NCI-H2227 (cell line): ENCODE measurements around the gene C10orf67.
"Not testable (repeated sequence)": the region's sequence is repeated elsewhere in the genome, so short reads cannot be mapped to it uniquely, and the experiment has no call there.

Source experiments
- DNase-seq: peaks from one replicate; lab custom pipeline; 2025; ENCODE audit not compliant: unreplicated experiment; lab: John Stamatoyannopoulos, UW

Gene C10orf67

DNA sequence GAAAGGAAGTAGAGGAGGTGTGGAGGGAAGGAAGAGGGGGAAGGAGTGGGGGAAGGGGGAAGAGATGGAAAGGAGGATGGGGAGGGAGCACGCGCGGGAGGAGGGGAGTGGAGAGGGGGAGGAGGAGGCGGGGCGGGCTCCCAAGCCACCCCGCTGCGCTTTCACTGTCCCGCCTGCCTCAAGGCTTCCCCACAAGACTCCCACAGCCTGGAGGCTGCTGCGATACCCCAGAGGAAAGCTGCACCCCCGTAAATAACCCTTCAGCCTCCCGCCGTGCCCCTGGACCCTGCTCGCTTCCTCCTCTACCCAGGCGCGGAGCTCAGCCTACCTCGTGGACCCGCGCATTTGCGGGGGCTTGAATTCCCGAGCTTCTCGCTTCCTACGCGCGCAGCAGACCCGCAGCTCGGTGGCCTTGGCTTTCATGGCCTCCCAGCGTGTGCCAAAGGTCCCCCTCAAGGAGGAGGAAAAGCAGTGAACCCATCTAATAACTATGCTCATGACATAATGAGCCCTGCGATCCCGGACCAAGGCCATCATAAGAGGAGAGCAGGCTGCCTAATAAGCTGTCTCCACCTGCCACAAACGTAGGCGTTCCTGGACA lies at the start of gene C10orf67:
TSS of gene C10orf67 (minus strand) at position 557 of the 601 bp plus-strand sequence. CDS start at position 534, 23 bp downstream.
- DNase-seq, result peak; percentile 80

DNA sequence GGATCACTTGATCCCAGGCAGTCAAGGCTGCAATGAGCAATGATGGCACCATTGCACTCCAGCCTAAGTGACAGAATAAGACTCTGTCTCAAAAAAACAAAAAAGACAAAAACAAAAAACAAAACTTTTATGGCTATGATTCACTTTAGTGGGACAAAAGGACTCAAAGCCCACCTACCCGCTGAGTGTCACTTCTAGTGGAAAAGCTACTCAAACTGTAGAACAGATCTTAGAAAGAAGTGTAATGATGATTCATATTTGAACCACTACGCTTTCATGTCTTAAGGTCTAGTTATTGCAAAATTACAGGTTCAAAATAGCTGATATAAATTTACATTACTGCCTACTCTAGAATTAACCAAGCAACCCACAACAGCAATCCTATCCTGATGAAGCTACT lies 47.2 kb upstream of the C10orf67 start:
- no peak for DNase-seq

DNA sequence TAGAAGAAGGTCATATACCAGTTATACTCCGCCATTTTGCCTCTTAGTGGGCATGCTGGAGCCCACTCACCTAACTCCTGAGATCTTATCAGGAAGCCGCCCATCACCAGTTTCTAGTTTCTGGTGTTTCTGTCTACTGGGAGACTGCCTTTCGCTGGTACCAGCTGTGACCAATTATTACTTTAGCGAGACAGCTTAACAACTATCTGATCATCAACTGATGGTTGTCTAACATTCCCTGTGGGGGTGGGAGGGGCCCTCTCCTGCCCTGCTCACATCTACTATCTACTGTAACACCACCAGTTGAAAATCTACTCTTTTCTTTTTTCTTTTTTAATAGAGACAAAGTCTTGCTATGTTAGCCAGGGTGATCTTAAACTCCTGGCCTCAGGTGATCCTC lies 46.2 kb upstream of the C10orf67 start:
- DNase-seq, result no peak

DNA sequence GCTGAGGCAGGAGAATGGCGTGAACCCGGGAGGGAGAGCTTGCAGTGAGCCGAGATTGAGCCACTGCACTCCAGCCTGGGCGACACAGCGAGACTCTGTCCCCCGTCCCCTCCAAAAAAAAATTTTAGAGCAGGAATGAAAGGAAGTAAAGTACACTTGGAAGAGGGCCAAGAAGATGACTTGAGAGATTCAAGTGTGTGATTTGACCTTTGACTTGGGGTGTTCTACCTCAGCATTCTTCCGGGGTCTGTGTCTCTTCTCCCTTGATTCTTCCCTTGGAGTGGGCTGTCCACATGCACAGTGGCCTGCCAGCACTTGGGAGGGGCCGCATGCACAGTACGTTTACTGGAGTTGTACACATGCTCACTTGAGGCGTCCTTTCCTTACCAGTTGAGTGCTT lies 45.8 kb upstream of the C10orf67 start:
- not testable (repeated sequence) for DNase-seq

DNA sequence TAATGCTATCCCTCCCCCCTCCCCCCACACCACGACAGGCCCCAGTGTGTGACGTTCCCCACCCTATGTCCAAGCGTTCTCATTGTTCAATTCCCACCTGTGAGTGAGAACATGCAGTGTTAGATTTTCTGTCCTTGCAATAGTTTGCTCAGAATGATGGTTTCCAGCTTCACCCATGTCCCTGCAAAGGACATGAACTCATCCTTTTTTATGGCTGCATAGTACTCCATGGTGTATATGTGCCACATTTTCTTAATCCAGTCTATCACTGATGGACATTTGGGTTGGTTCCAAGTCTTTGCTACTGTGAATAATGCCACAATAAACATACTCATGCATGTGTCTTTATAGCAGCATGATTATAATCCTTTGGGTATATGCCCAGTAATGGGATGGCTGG lies 42.9 kb upstream of the C10orf67 start:
- not testable (repeated sequence) for DNase-seq

DNA sequence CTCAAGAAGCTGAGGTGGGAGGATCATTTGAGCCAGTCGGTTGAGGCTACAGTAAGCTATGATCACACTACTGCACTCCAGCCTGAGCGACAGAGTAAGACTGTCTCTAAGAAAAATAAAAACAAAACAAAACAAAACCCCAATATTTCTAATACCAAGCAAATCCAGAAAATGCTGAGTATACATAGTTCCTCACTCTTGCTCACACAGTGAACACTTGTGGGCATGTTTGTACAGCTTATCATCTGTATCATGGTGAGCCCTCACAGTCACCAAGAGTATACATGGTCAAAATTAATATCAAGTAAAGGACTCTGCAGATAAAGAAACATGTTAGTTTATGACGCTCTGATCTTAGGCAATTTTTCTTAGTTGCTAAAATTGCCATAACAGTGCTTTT lies 41.5 kb upstream of the C10orf67 start:
- no peak for DNase-seq

DNA sequence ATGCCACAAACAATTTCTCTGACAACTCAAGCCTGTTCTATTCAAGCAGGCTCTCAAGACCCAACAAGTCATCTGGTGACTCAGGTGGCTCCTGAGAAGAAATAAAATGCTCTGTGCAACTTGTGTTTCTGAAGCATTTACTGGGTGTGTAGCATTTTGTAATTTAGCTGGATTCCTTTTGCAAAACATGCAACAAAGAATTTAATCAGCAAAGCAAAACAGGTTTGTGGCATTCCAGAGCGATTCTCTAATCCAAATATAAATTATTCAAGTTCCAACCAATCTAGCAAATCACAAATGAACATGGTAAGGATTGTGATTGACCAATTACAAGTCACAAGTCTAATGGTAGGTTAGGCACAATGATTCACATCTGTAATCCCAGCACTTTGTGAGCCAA lies 39.8 kb upstream of the C10orf67 start:
- no peak for DNase-seq

DNA sequence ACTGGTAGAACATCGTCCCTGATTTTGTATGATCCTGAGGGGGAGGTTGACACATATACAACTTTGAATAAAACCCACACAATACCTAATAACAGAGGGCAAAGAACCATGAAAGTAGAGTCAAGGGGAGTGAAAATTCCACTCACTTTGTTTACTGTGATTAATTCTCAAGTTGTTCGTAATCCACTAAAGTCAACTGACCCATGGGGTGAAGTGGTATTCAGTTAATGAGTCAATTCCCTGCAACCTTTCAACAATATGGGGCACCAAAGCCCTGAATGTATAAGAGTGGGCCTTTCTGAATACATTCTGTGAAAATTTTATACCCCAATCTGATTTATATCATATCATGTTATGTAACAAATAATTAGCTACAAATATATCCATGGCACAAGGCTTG lies 39.0 kb upstream of the C10orf67 start:
- DNase-seq, result no peak

DNA sequence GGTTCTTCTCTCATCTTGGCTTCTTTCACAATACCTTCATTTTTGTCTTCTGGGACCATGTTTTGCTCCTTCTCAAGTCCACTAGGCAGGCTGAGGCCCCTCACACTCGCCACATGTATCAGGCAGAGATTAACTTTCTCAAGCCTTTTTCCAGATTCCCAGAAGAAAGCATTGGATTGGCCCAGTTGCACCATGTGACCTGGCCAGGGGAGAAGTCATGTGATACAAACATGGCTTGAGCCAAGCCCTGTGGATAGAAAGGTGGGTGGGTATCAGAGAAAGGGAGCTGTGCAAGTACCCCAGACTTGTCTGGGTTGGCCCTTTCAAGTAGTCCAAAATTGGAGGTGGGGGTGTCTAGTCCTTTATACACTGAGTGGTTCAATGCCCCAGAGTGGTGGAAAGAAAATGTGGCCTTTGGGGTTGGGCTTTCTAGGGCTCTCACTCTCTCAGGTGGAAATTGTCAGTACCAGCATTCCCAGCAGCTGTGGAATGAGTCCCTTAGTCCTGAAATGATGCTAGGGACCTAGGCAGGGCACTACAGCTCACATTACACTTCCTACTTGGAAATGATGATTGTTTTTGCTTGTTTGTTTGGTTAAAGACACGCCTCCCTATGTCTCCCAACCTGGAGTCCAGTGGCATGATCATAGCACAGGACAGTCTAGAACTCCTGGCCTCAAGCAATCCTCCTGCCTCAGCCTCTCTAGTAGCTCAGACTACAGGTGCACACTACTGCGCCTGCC lies 36.9 kb upstream of the C10orf67 start:
- DNase-seq, result no peak

DNA sequence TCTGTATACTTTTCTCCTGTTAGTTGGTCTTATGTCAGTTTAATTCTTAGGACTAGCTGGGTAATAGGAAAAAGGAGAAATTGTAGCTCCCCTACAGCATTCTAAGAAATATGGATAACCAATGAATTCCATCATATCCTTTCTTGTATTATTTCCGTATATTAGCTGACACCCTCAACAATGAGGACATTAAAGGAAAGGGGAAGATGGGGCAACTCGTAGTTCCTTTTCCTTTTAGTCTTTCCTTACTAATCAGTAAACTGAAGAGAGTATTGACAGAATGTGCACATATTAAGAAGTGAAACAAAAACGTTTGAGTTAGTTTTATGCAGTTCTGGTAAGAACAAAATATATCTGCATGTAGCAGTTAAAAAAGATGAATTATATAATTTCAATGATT lies 35.1 kb upstream of the C10orf67 start:
- no peak for DNase-seq

DNA sequence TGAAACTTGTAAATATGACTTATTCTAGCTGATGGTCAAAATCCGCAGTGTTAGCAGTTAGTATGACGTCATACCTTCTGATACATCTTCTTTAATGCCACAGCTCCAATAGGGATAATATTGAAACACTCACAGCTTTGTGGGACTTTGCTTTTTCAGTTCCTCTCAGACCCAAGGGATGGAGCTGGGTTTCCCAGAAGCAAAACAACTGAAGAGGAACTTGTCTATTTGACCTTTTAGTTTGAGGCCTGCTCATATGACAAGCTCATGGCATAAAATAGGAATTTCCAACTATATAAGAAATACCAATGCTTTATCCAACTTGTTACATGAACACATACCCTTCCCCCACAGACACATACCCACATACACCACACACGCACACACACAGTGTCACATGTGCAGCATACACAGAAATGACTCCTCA lies 31.6 kb upstream of the C10orf67 start:
- no peak for DNase-seq

DNA sequence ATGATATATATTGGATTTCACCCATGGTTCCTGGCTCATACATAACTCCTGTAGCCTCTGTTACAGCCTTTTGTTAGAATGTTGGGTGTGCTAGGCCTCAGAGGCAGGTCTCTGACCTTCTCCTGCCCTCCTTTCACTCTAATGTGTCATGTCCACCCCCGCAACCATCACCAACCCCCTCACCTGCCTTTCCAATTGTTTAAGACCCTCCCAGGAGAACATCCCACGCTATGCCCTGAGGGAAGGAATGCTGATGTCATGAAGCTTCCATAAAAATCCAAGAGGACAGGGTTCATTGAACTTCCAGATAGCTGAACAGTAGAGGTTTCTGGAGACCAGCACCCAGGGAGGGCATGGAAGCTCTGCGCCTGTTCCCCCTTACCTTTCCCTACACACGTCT lies 30.8 kb upstream of the C10orf67 start:
- DNase-seq, result no peak

DNA sequence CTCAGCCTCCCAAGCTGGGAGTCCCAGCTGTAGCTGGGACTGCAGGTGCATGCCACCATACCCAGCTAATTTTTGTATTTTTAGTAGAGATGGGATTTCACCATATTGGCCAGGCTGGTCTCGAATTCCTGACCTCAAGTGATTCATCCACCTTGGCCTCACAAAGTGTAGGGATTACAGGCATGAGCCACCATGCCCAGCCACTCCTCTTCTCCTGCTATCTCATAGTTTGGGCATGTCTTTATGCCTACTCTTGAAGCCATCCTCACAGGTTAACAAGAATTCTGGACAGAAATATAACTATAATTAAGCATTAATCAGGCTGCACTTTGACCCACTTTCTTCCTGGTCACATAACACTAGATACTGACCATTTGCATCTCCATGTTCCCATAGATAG lies 28.6 kb upstream of the C10orf67 start:
- no peak for DNase-seq

DNA sequence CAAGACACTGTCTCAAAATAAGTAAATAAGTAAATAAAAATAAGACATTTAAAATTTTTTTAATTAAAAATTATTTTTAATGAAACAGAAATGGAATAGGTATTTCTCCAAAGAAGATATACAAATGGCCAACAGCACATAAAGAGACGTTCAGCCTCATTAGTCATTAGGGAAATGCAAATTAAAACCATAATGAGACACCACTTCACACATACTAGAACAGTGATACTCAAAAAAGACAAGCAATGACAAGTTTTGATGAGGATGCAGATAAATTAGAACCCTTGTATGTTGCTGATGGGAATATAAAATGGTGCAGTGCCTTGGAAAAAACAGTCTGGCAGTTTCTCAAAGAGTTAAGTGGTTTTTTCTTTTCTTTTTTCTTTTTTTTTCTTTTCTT lies 26.5 kb upstream of the C10orf67 start:
- DNase-seq, result no peak

DNA sequence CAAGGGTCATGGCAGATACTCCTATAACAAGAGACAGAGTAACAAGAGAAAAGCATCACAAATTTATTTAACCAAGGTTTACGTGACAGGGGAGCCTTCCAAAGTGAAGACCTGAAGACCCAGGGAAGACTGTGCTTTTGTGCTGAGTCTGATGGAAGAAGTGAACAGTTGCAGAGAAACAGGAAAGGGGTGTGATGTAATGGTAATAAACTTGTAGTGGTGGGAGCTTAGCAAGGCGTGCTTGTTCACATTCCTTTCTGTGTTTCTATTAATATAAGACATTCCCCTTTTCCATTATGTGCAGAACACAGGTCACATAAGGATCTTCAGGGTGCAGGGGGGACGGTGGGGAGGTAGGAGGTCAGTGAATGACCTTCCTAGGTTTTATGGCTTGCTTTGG lies 25.5 kb upstream of the C10orf67 start:
- DNase-seq, result no peak

DNA sequence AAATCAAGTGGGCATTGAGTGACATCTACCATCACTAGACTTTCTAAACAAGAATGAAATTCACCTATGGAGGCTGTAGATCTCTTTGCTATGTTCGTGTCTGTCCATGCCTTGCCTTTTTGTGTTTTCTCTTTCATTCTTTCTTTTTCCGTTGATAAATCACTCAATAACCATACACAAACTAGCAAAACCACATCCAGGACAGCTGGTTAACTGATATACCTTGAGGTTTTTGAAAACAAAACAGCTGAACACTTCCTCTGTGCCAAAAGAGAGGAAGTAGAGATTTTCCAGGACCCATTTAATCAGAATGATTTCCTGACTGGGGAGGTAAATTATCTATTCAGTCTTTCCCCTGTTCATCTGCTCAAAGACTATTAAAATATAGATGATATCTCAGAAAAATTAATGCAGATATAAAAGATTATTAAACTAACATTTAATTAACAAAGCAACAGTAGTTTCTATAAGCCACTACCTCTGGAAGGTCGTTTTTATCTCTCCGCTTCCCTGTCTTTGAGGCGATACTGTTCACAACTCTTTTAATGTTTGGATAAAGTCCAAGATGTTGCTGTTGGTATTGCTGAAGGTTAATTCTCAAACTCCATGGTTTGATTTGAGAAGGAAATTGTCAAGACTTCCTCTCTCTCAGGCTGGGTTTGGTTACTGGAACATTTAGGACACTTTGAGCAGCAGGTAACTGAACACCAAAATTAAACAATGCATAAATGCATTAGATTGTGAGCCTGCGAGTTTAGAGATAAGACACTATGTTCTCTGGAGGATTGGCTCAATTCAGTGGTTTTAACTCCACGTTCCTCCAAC lies 24.4 kb upstream of the C10orf67 start:
- no peak for DNase-seq

DNA sequence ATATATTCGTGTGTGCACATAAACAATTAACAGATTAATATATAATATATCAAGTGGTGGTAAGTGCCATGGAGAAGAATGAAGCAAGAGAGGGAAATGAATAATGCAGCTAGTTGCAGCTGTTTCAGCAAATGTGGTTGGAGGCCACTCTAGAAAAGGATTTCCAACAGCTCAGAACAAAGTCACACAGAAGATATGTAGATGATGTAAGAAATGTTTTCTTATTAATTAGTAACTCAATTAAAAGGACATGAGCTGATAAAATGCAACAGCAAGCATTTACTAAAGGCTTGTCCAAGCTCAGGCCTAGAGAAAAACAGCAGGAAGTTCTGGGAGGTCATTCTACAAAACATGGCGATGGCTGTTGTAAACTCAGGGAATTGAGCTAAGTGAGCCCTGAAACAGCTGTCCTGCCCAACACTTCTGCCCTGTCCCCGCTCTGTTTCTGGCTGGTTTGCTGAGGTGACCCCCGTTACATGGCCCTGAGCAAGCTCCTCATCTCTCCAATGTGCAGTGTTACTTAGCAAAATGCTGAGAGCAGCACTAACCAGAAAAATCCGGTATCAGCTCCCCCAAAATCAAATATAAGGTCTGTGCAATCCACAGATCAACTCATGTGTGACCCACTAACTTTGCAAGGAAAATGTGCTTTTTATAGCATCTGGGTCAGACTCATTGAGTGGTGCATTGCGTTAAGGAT lies 23.4 kb upstream of the C10orf67 start:
- no peak for DNase-seq

DNA sequence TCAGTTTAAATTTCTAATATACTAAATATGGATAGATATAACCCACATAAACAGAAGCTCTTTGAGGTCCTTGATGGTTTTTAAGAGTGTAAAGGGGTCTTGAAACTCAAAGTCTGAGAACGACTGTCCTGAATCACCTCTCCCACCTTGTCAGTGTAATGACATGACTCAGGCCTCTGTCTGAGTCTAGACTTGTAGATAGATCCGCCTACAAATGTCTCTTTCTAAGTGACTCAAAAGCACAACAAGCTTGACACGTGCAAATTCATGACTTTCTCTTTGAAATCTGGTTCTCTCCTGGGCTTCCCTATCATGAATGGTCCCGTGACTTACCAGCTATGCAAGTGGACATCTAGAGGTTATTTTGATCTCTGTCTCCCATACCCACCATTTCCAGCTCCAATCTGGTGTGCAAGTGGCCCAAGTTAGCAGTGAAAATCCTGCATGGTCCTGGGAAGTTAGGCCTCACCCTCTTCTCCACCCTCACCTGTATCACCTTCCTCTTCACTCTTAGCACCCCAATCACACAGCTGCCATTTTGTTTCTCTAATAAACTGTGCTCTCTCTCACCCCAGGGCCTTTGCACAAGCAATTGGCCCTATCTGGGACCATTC lies 20.9 kb upstream of the C10orf67 start:
- not testable (repeated sequence) for DNase-seq

DNA sequence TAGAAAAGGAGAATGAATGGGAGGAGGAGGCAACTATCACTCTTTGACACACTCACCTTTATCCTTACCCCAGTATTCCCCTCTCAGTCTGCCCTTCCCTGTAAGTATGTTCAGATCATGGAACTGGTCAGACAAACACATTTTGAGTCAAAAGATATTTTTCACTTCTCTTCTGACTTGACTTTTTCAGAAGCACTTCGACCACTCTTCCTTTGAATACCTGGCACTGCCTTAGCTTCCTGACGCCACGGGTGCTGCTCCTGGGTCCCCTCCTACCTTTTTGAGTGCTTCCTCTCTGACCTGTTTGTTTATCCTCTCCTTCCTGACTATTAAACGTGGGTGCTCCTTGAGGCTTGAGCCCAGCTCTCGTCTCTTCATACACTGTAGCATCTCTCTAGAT lies 19.8 kb upstream of the C10orf67 start:
- no peak for DNase-seq

DNA sequence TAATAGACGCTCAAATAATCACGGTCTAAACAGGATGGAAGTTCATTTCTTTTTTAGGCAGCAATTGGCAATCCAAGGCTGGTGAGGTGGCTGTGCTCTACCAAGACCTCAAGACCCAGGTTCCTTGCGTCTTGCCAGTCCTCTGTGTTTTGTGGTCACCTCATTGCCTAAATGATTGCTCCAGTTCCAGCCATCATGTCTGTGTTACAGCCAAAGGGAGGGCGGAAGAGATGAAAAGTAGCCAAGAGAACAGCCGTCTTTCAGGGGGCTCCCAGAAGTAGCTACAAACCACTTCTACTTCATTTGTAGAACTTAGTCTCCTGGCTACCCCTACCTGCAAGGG lies 19.2 kb upstream of the C10orf67 start:
- DNase-seq, result no peak
